ENCODE data around the gene FCRL4. TPM values are rescaled to one million over a fixed set of nuclear protein-coding genes. Genes with fewer than 3 reads are reported as not detected.

The FCRL4 gene
- total RNA-seq, 1 experiment from 2014 or later, result not detected

- Mint-ChIP-seq H3K4me3 (no peak overlapping the region), H3K9me3 (no peaks in the 10 kb centered on the region; a peak in 1 of 5 replicates), H3K27ac (no peak overlapping the region; a peak in 1 of 7 replicates), H3K4me1 (peaks cover 7 to 12% of the 10 kb centered on the region in 2 experiments), H3K36me3 (ENCODE audit: insufficient read depth in 1 of 3, low read depth in 3 of 3) (no peaks in the 10 kb centered on the region), H3K27me3 (ENCODE audit: low read depth) (no peaks in the 10 kb centered on the region; the same call in none of the 2 replicates)
- Histone ChIP-seq H3K79me2 (ENCODE audit: insufficient read depth, low read length) (no peaks in the 10 kb centered on the region), H3K56ac (ENCODE audit: insufficient read length, low read depth, low read length) (no peak overlapping the region), H3K79me1 (ENCODE audit: insufficient read depth, low read depth, low read length, poor library complexity, severe bottlenecking) (no peaks in the 10 kb centered on the region), H4K20me1 (ENCODE audit: control insufficient read depth, insufficient read depth, insufficient read length) (no peaks in the 10 kb centered on the region), H3K18ac (ENCODE audit: insufficient read length, low read depth, low read length) (no peak overlapping the region), H2BK120ac (ENCODE audit: low read depth, low read length, poor library complexity, severe bottlenecking) (no peak overlapping the region), H2AK5ac (ENCODE audit: insufficient read length, low read length) (no peak overlapping the region), H3K4me2 (ENCODE audit: insufficient read depth, insufficient read length, low read length) (no peak overlapping the region), H4K8ac (replicated peaks; ENCODE audit: insufficient read length, low read depth, low read length) (no peak overlapping the region), H3K4me1 (ENCODE audit: insufficient read depth, low read length) (no peaks in the 10 kb centered on the region), H2BK20ac (ENCODE audit: low read depth, low read length, poor library complexity, severe bottlenecking) (no peak overlapping the region), H3K27me3 (ENCODE audit: insufficient read depth, low read length) (no peaks in the 10 kb centered on the region), H3K9me3 (ENCODE audit: control insufficient read depth, low read depth, low read length) (no peaks in the 10 kb centered on the region), H3K9ac (ENCODE audit: extremely low read depth, insufficient read length, low read length) (no peak overlapping the region), H3K27ac (ENCODE audit: insufficient read length, low read depth, low read length) (no peak overlapping the region), H2BK12ac (ENCODE audit: insufficient read length, low read depth, low read length) (no peak overlapping the region), H4K5ac (ENCODE audit: insufficient read length, low read depth, low read length) (no peak overlapping the region), H4K91ac (ENCODE audit: insufficient read length, low read depth, low read length) (no peak overlapping the region), H3K4ac (ENCODE audit: low read depth, low read length) (no peak overlapping the region), H2BK15ac (ENCODE audit: low read depth, low read length) (no peak overlapping the region), H3K14ac (ENCODE audit: insufficient read depth, low read length) (no peak overlapping the region), H2AFZ (ENCODE audit: low read length) (no peak overlapping the region), H3T11ph (ENCODE audit: low read length) (no peak overlapping the region), H3K23me2 (ENCODE audit: insufficient read length, low read depth, low read length, poor library complexity, severe bottlenecking) (no peaks in the 10 kb centered on the region), H2BK5ac (ENCODE audit: insufficient read length, low read length) (no peak overlapping the region), H3K23ac (ENCODE audit: insufficient read length, low read depth, low read length) (no peak overlapping the region)
- no peak for DNase-seq
- WGBS (ENCODE audit: extremely low coverage, insufficient read length, low lambda C conversion rate), result no CpG with 5 or more reads among the region's 1 CpG
- no peak for TF ChIP-seq CTCF (conservative IDR thresholded peaks at IDR 0.05)
Measured at GRCh38 chr1:157574836-157575235, 23.0 kb downstream of the FCRL4 start.
